HG02759 (cell line): Measurements from ENCODE around the gene ARIH1.

ENCODE experiments used
- ATAC-seq: cut with Tn5 transposase; IDR thresholded peaks from one replicate; pipeline ENCODE4 v1.9.1; 2021; ENCODE audit warnings: mild to moderate bottlenecking, moderate library complexity; ENCODE audit not compliant: unreplicated experiment

Gene ARIH1

DNA sequence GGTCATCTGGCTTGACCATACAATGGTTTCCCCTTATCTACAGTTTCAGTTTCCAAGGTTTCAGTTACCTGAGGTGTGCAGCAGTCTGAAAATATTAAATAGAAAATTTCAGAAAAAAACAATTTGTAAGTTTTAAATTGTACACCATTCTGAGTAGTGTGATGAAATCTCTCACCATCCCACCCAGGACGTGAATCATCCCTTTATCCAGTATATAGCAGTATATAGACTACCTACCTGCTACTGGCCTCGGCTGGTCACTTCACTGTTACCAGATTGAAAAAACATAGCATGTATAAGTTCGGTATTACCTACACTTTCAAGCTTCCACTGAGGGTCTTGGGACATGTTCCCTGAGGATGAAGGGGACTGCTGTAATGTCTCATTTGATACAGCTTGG is 12.0 kb downstream of the ARIH1 start:
- no peak for ATAC-seq

DNA sequence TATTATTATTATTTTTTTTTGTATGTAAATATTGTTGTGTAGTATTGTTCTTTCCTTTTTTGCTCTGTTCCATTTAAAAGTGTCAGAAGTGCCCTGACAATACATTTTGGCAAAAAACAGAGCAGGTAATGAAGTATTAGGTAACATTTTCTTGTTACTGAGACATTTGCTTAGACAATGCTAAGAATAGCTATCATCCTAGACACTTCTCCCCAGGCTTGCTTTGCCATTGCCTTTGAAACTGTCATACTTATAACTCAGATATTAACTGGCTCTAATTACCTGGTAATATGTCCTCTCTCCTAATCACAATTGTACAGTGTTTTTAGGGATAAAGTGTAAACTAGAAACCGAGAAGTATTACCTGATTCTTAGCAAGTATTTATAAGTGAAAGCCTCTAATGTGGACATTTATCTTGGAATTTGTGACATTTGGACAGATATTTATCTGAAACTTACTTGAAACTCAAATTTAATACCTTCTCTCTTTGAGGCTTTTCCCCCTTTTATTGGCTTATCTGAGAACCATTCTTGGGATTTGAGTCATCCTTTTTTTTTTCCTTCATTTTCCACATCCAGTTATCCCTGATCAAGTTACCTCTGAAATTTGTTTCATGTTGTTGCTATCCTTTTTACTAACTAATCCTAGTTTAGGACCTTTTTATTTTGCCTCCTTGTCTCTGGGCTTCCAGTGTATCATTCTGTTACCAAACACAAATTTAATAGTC is 13.1 kb downstream of the ARIH1 start:
- no peak for ATAC-seq

DNA sequence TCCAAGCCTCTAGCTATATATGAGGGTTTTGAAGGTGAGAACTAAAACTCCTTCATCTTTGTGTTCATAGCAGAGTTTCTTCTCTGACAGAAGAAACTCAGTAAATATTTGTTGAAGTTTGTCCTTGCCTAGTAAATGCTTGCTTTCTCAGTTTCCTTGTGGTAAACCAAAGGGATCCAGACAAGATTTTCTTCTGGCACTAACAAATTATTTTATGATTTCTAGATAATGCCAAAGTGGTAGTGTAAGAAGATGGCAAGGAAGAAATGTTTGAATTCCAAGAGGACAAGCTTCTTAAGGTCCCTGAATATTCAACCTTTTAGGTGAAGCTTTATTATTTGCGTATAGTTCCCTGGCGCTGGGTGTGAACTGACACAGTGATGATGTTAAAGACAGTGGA is 14.4 kb downstream of the ARIH1 start:
- ATAC-seq: no peak

DNA sequence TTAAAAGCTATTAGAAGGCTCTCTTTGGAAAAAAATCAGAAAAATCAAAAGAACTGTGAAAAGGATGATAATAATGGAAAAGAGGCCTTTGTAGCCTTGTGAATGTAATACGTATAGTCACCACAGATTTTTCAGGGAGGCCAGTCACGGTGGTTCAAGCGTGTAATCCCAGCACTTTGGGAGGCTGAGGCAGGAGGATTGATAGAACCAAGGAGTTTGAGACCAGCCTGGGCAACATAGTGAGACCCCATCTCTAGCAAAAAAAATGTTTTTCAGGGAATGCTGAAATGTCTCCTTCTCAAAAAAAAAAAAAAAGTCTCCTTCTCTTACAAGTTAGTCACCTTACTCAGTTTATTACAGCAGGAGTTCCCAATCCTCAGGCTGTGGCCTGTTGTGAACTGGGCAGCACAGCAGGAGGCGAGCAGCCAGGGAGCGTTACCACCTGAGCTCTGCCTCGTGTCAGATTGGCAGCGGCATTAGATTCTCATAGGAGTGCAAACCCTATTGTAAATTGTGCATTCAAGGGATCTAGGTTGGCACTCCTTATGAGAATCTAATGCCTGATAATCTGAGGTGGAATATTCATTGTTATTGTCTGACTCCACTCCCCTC is 15.9 kb downstream of the ARIH1 start:
- ATAC-seq: no peak

DNA sequence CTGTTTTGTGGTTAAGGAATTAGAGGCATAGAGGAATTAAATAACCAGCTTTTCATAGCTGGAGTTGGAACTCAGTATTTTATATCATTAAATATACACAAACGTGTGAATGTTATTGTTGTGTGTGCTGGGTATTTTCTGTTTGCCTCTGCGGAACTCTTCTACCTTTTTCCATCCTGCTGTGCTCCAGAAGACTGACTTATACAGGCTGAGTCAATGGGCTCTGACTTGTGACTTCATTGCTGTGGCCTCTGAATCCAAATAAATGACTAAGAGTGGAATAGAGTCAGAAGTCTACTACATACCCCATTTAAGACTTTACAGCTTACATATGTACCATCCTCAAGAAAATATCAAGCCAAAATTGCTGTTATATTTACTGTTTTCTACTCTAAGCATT is 17.6 kb downstream of the ARIH1 start:
- no peak for ATAC-seq

DNA sequence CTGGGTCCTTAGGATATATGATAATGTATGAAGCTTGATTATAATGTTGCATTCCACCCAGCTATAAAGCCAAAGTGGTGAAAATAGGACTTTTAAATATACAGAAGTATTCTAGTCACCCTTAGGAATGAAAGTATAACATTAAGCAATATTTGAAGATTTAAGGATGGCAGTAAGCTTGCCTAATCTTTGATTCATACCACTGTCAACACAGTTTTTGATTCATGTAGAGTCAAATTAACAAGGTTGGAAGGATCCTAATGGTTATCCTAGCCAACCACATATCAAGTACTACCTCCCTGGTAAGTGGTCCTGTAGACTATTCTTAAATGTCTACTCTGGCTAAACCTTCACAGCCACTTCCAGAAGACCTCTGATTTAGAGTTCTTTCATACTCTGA is 18.6 kb downstream of the ARIH1 start:
- ATAC-seq: no peak

DNA sequence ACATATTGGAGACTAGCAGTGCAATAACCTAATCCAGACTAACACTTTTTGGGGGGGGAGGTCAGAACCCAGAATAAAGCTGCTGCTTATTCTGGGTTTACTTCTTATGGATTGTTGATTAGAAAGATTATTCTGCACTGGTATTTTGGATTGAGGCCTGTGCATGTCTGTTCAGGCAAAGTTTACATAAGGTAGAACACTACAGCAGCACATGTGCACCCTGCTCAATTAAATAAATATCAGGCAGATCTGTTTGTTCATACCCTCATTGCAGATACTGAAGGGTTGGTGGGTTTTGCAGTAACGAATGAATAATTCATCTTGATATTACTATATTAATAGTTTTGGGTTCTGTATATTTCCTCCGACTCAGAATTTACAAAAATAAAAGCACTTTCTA is 19.1 kb downstream of the ARIH1 start:
- ATAC-seq: no peak

DNA sequence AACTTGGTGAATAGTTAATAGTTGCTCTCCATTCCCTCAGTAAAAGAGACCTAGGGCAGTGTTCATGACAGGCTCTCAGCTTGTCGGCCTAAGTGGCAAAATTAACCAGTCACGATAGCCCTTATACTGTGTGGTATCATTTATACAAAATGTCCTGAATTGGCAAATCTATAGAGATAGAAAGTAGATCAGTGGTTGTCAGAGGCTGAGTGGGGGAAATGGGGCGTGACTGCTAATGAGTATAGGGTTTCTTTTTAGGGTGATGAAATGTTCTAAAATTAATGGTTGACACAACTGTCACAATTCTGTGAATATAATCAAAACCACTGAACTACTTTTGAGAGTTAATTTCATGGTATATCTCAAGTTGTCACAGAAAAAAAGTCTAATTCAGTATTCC is 20.9 kb downstream of the ARIH1 start:
- no peak for ATAC-seq

DNA sequence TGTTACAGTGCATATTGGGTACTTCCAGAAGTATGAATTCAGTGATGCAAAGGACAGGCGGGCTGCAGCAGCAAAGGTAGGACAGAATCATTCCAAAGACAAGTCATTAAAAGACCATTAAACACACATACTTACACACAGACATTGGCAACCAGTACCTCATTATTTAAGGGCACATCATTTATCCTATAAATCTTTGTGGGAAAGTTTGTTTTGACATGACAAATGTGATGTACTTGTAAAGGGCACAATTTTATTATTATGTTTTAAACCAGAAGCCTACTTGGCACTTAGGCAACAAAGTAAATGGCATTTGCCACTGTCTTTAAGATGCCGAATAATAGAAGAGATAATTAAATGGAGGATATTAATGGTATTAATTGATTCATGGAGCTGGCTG is 22.7 kb downstream of the ARIH1 start:
- no peak for ATAC-seq

DNA sequence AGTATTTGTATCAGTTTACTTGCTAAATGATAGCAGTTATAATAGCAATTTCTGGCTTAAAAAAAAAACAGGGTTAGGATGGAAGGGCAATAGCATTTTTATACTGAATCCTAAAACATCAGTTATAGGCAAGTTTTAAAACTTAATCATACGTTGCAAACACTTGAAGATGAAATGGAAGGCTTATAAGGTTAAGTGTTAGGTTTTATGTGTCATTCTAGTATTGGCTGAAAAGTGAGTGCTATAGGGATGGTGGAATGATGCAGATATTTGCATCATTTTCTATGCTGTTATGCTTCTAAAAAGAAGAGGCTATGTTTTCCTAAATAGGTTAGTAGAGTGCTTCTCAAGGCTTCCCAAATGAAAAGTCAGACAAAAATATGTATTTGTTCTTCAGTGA is 23.3 kb downstream of the ARIH1 start:
- ATAC-seq: no peak

DNA sequence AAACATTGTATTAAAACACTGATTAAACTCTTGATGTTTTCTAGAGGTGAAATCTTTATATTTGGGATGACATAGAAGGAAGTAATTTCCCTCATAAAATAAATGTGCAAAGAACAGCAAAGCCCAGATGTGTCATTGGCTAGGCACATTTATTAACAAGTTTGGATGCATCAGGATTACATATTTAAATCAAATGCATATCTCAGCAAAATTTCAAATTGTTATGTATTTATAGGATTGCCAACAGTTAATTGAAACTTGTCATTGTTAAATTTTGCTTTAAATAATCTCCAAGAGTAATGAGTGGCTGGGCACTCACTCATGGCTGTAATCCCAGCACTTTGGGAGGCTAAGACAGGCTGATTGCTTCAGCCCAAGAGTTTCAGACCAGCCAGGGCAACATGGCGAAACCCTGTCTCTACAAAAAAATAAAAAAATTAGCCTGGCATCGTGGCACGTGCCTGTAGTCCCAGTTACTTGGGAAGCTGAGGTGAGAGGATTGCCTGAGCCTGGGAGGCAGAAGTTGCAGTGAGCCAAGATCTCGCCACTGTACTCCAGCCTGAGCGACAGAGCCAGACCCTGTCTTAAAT is 28.2 kb downstream of the ARIH1 start:
- ATAC-seq: no peak

DNA sequence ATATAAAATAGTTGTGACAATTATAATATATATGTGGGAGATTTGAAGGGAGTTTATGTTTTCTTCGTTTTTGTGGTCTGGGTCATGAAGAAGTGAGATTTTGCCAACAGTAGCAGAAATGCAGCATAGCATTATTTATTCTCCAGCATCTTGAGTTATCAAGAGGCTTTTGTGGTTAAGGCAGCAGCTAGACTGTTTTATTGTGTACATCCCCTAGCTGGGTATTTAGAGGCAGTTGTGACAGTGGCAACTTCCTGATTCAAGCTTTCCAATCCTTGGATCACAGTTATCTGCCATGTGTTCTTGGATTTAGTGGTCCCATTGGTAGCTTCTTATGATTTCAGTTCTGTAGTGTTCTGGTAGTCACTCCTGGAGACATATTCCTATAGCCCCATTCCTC is 29.0 kb downstream of the ARIH1 start:
- ATAC-seq: no peak

DNA sequence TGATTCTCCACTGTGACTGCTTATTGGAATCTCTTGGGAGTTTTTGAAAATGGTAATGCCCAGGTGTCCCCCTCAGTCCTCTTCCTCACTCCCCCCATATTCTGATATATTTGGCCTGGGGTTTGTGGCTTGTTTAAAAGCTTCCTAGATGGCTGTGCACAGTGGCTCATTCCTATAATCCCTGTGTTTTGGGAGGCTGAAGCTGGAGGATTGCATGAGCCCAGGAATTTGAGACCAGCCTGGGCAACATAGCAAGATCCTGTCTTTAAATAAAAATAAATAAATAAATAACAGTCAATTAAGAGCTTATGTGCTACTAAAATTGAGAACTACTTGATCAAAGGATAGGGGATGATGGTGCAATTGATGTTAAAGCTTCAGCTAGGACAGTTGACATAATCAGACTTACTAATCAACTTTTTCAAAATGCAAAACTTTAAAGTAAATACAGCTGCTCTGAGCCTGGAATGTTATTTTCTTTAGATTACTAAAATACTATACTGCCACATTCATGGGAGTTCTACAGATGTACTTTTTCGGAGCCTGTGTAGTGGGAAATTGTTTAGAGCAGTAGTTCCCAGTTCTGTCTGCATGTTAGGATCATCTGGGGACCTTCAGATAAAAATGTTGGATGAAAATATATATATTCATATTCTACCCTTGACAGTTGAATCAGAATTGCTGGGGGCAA is 33.4 kb downstream of the ARIH1 start:
- no peak for ATAC-seq

DNA sequence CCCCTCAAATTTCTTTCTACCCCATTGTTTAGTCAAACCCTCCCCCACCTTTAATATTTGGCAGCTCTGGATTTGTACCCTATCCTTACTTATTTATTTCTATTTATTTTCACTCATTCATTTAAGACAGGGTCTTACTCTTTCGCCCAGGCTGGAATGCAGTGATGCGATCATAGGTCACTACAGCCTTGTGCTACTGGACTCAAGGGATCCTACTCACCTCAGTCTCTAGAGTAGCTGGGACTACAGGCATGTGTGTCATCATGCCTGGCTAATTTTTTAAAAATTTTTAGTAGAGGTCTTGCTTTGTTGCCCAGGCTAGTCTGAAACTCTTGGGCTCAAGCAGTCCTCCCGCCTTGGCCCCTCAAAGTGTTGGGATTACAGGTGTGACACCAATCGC is 35.4 kb downstream of the ARIH1 start:
- no peak for ATAC-seq

DNA sequence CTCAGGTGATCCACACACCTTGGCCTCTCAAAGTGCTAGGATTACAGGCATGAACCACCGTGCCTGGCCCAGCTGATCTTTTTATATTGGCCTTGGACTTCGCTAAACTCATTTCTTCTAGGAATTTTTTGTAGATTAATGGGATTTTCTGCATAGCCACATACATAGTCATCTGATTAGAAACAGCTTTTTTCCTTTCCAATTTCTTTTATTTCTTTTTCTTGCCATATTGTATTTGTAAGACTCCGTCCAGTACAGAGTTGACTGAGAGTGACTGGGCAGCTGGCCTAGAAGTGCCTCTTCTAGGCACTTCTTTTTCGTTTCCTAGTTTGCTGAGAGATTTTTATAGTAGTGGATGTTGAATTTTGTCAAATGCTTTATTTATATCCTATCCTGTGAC is 37.4 kb downstream of the ARIH1 start:
- ATAC-seq: no peak

DNA sequence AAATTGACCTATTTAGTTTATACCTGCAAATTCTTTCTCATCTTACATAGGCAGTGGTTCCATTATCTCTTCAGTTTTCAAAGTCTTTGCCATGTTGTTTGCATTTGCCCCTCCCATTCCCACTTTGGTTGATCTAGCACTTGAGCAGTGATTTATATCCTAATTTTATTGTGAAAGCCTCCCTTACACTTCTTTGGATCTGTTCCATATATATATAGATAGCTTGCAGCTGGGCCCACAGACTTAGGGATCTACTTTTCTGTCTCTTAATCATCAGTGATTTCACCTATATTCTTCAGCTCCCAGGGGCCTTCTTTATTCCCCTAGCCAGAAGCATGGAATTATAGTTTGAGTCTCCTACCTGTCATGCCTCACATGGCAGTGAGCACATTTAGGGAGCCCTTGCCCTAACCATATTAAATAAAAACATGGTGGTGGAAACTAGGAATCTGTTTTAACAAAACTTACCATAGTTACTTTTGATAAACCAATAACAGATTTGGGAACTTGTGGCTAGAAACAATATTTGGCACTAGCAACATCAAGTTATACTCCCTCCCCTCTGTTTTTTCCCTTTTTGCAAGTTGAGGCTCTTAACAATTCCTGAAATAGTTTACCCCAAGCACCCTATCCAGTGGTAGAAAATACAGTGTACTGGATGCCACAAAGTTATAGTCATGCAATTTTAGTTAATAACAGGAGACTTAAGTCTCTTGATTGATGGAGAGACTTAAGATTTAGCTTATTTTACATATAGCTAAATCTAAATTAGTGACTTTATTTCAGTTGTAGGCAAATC is 41.7 kb downstream of the ARIH1 start:
- no peak for ATAC-seq

DNA sequence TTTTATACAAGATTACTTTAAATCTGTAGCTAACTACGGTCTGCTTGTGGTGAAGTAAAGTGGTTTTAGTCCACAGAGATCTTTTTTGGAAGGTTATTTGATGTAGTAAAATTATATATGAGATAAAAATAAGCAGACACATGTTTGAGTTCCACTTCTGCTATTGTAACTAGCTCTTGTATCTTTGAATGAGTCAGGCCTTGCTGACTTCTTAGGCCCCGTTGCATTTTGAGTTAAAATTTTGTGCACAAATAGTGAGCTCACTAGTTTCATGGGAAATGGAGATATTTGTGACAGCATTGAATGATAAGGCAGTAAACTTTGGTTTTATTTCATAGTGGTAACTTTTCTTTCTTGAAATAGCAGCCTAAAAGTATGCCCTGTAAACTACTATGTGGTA is 42.6 kb downstream of the ARIH1 start:
- no peak for ATAC-seq

DNA sequence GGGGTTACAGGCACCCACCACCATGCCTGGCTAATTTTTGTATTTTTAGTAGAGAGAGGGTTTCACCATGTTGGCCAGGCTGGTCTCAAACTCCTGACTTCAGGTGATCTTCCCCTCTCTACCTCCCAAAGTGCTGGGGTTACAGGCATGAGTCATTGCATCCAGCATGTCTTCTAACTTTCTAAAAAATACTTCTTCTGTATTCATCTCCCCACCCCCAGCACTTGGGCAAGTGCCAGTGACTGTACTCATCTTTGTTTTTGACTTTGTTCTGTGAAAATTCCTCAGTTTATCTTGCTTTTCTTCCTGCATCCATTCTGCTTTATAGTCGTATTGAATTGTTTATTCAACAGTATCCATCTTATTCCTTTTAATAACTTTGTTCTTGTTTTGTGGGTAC is 47.6 kb downstream of the ARIH1 start:
- no peak for ATAC-seq

DNA sequence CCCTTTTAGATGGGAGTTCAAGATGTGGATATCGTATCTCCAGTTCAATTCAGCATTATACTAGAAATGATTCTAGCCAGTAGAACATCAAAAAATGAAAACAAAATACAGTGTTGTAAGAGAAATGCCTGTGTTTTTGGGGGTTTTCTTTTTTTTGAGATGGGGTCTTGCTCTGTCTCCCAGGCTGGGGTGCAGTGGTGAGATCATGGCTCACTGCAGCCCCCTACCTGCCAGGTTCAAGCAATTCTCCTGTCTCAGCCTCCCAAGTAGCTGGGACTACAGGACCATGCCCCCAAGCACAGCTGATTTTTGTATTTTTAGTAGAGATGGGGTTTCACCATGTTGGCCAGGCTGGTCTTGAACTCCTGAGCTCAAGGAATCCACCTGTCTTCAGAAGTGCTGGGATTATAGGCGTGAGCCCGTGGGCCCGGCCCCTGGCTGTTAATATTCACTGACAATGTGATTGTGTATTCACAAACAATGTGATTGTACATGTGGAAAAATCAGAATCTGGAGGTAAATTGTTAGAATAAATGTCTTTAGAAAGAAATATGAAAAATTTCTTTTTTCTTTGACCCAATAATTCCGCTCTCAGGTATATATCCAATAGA is 59.0 kb downstream of the ARIH1 start:
- no peak for ATAC-seq

DNA sequence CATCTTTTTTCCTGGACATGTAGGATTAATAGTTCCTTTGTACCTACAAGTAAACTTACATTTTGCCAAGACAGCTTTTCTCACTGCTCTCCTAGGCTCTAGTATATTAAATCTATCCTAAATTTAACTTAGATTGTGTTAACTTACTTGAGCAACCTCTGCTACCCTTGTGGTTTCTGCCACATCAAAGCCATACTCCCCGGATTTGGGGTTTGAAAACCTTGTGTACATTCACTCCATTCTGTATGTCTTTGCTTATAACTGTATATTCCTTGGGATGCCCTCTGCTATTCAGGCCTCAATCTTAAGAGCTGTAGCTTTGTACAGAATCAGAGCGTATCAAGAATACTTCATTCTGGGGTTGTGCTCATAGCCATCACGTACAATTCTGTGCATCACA is 60.4 kb downstream of the ARIH1 start:
- no peak for ATAC-seq

DNA sequence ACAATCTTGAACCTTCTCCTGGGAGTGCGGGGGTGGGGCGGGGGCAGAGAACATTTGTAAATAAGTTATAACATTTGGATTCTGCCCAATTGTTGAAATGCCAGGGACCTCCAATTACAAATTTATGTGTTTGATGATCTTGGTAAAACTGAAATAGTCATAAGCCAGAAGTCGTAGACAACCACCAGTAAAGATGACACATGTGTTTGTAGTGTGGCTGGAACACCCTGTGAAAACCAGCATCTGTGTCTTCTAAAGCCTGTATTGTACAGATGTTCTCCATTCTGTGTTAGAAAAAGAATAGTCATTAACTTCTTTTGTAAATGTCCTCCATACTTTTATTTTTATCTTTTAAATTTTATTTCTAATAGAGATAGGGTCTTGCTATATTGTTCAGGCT is 61.8 kb downstream of the ARIH1 start:
- ATAC-seq: no peak
